Left ventricle myocardium superior (tissue), 1 donor: Measurements from ENCODE around the gene MGAT4B. TPM values are rescaled to one million over a fixed set of nuclear protein-coding genes. Genes with fewer than 3 reads are reported as not detected.
"Not testable (repeated sequence)": the region's sequence is repeated elsewhere in the genome, so short reads cannot be mapped to it uniquely, and the experiment has no call there.

Experiments used
- ATAC-seq: fragments of 200-7000 bp; cut with Tn5 transposase; one replicate; pipeline ENCODE4 v1.9.1; 2020; ENCODE audit warnings: mild to moderate bottlenecking, moderate library complexity
- DNase-seq: peaks from one replicate; pipeline ENCODE4 v3.0.0-alpha.2; 2020
- intact Hi-C: fragments of 100-400 bp; cut with micrococcal nuclease; formaldehyde crosslinking; loops from one replicate; pipeline ENCODE4 v1.11.0; 2022
- total RNA-seq: library from RNA; stranded (reverse); fragmentation: NEBNext Ultra II Directional; extraction: Animal tissue kit (Norgen Biotek cat#: 25700); gene quantifications from one replicate; pipeline ENCODE4 v1.2.1, GENCODE V29; 2021
- donor health status: DM: no; HTN: yes; CAD: no; lungs with severe emphysema.

The MGAT4B gene
- total RNA-seq, 1 donor from 2014 or later, result 110 TPM

GRCh38 chr5:179798144-179798770 is 8.4 kb downstream of the MGAT4B start:
- no peak for DNase-seq
- intact Hi-C loops, result no loop called here

DNA sequence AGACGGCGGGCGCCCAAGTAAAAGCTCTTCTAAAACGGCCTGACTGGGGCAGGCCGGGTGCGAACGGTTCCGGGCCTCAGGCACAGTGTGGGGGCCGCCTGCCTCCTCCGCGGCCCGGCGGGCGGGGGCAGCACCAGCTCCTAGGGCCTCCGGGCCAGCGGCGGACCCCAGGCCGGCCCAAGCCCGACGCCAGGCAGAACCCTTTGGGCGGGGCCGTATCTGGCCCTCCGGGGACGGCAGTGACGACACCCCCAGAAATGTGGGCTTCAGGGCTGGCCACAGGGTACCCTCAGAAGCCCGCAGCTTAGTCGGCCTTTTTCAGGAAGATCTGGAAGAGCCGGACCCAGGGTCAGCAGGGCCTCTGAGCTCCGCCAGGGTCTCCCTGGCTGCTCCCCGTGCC is 8.9 kb downstream of the MGAT4B start:
- intact Hi-C loops, result no loop called here
- no peak for ATAC-seq
- DNase-seq, result no peak

More at GRCh38 chr5:179798144-179798770, 8.4 kb downstream of the MGAT4B start:
- ATAC-seq, result no peak

GRCh38 chr5:179796877-179797608 is 9.6 kb downstream of the MGAT4B start:
- DNase-seq (peak; percentile 45), ATAC-seq (no peak)
- intact Hi-C loops, result no loop called here

GRCh38 chr5:179795863-179796833 is 10.5 kb downstream of the MGAT4B start:
- peak; percentile 77 for ATAC-seq

DNA sequence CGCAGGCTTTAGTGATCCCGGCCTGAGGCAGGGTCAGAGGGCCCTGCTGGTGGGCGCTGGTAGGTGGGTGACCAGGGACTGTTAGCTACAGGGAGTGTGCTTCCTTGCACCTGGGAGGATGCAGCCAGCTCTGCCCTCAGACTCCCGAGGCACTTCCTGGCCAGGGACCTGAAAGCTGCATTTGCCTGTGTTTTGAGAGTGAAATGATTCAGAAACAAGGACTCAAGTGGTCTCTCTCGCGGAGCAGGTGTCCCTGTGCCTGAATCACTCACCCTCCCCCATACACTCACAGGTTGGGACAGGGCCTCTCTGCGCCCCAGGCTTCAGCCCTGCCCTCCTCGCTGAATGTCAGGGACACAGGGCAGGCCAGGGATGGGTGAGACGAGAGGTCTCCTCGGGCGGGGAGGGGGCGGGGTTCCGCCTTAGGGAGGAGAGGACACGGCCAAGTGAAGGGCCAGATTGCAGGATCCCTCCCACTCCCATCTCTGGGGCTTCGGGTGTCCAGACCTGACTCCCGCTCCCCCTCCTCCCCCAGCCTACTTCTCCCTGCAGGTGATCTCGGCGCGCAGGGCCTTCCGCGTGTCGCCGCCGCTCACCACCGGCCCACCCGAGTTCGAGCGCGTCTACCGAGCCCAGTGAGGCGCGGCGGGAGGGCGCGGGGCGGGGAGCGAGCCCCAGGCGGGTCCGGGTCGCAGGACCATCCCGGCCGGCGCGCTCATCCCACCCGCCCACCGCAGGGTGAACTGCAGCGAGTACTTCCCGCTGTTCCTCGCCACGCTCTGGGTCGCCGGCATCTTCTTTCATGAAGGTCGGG is 11.4 kb downstream of the MGAT4B start:
- DNase-seq (peak; percentile 42), ATAC-seq (peak; percentile 1)
- intact Hi-C loops, result no loop called here

More at GRCh38 chr5:179795863-179796833, 10.5 kb downstream of the MGAT4B start:
- peak; percentile 92 for DNase-seq
- intact Hi-C loops, result no loop called here

DNA sequence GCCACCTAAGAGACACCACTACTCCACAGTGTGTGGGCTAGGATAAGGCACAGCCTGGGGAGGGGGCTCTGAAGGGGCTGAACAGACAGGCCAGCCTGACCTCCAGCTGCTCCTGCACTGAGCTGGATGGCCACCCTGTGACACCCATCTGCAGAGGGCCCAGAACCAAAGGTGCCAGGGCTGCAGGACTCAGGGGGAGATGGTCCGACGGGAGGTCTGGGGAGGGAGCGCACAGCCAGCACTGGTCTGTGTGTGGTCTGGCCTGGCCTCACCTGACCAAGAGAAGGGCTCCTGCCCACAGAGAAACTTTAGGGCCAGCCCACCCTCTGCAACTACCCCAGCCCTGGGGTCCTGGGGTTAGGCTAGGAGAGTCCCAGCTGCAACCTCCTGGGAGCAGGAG is 12.1 kb downstream of the MGAT4B start:
- intact Hi-C loops, result no loop called here
- DNase-seq, result peak; percentile 26
- no peak for ATAC-seq

GRCh38 chr5:179794171-179794570 is 12.5 kb downstream of the MGAT4B start:
- ATAC-seq (no peak), DNase-seq (no peak)
- intact Hi-C loops, result no loop called here

DNA sequence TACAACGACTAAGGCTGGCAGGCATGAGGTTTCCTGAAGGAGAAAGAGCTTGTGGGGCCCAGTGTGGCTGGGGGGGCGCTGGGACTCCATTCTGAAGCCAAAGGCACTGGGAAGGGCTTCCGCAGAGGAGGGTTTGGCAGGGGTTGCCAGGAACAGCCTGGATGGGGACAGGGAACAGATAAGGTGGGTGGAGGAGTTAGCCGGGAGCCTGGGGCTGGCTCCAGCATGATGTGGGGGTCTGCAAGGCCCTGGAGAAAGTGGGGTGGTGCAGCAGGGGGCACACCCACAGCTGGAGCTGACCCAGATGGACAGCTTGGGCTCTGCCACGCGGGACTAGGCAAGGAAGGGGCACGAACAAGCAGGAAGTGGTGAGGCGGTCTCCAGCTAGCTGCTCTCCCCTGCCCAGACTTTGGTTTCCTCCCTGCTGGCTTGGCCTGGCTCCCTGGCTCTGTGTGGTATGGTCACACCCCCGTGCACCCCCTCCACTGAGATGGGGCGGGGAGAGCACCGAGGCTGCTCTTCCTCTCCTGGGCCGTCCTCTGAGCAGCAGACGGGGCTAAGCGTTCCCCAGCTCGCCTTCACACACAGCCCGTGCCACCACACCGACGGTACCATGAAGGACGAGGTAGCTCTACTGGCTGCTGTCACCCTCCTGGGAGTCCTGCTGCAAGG is 13.1 kb downstream of the MGAT4B start, which contains the start of gene LTC4S:
Gene LTC4S, plus strand, starts transcription at position 519 of the 672 bp plus-strand sequence. Its CDS starts 95 bp downstream, at position 614.
- intact Hi-C loops, result no loop called here
- peak; percentile 91 for DNase-seq
- ATAC-seq, result peak; percentile 70

GRCh38 chr5:179792612-179793467 is 13.8 kb downstream of the MGAT4B start:
- intact Hi-C loops, result no loop called here
- DNase-seq (peak; percentile 54), ATAC-seq (peak; percentile 0)

- peak; percentile 2 for ATAC-seq
- intact Hi-C loops, result no loop called here
- peak; percentile 69 for DNase-seq
Measured at GRCh38 chr5:179791881-179792611, 14.6 kb downstream of the MGAT4B start.

DNA sequence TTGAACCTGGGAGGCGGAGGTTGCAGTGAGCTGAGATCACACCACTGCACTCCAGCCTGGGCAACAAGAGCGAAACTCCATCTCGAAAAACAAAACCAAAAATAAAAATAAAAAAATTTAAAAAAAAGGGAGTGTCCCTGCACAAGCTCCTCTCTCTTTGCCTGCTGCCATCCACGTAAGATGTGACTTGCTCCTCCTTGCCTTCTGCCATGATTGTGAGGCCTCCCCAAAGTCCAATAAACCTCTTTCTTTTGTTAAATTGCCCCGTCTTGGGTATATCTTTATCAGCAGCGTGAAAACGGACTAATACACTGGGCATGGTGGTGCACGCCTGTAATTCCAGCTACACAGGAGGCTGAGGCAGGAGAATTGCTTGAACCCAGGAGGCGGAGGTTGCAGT is 17.4 kb downstream of the MGAT4B start:
- ATAC-seq, intact Hi-C loops: not testable (repeated sequence)
- DNase-seq, result peak; percentile 2

DNA sequence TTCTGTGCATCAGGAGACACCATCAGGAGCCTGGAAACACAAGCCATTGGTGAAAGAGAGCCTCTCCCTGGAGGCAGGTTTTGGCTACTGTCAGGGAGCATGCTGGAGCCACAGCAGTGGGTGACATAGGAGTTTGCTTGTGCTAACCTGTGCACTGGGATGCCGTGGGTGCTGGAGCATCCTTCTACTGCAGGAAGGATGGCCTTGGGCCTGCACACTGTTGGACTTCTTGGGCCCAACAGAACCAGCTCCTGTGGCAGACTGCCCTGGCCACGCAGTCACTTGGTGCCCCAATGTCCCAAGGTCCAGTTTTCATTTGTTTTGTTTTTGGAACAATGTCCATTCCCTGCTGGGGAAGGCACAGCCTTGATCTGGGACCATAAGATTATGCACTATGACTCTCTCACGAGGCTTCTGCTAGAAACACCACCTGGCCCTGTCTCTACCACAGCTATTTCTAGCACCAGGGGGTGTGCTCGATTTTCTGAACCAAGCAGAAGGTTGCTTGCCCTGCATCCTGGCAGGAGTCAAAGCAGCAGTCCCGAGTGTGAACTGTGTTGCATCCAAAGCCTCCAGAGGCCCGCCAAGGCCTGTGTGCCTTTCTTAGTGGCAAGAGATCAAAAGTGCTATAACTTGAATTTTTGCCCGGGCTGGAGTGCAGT is 18.3 kb downstream of the MGAT4B start:
- DNase-seq, result no peak
- ATAC-seq, result no peak
- intact Hi-C loops, result no loop called here

DNA sequence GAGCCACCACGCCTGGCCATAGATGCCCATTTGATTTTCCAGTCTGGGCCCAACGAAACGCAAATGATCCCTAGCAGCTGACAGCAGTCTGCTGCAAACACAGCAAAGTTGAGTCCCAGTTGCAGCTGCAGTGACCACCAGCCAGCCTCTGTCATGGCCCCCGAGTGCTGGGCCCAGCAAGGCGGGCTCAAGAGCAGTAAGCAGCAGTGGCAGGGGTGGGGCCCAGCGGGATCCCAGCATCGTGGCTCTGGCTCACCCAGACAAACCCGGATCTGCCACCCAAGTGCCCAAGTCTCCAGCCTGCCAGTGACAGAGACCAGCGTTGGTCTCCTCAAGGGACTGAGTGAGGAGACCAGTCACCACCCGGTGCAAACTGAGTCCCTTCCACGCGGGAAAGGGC is 19.8 kb downstream of the MGAT4B start:
- DNase-seq, result no peak
- intact Hi-C loops, result no loop called here
- ATAC-seq, result no peak

DNA sequence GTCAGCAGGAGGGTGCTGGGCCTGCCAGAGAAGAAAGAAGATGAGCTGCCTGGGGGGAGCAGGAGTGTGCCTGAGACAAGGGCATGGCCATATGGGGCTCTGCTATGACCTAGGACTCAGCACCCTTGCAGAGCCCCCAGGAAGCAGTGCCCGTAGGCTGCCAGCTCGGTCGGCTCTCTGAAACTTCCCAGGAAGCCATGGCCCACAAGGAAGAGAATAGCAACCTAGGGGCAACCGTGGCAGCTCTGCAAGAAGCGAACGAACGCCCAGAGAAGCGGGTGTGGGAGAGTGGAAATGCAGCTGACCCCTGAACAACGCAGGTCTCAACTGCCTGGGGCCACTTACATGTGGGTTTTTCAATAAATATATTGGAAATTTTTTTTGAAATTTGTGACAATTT is 23.5 kb downstream of the MGAT4B start:
- intact Hi-C loops, result no loop called here
- DNase-seq (no peak), ATAC-seq (no peak)

GRCh38 chr5:179781846-179782245 is 24.8 kb downstream of the MGAT4B start:
- ATAC-seq (peak; percentile 42), DNase-seq (peak; percentile 21)
- intact Hi-C loops, result no loop called here

- DNase-seq (peak; percentile 29), ATAC-seq (peak; percentile 35)
- intact Hi-C loops, result no loop called here
Measured at GRCh38 chr5:179780362-179780761, 26.3 kb downstream of the MGAT4B start.
